Uterus (tissue), 4 donors: Measurements from ENCODE around the gene WDR77. TPM values are rescaled to one million over a fixed set of nuclear protein-coding genes. Genes with fewer than 3 reads are reported as not detected.

Source experiments
- DNase-seq, 2 donors: peaks; one replicate each; pipeline ENCODE4 v3.0.0-alpha.2; 2019 to 2020
- H3K27ac ChIP-seq, 2 donors: fragments of 200-600 bp; sonication (generic); 1 replicate in 1 of 2; 2 replicates in 1 of 2; pipeline ENCODE4 v1.5.1; 2016 to 2018
- H3K27me3 ChIP-seq, 2 donors: fragments of 200-600 bp; sonication (generic); one replicate each; pipeline ENCODE4 v1.5.1; 2018 to 2019; ENCODE audit warnings: control low read depth in 1 of 2
- H3K36me3 ChIP-seq, 2 donors: fragments of 200-600 bp; sonication (generic); one replicate each; pipeline ENCODE4 v1.5.1; 2019; ENCODE audit warnings: control low read depth in 1 of 2
- H3K4me1 ChIP-seq, 2 donors: fragments of 200-600 bp; sonication (generic); one replicate each; pipeline ENCODE4 v1.5.1; 2018 to 2019; ENCODE audit warnings: control low read depth in 1 of 2
- H3K4me3 ChIP-seq, 2 donors: fragments of 200-600 bp; sonication (generic); 1 replicate in 1 of 2; 2 replicates in 1 of 2; pipeline ENCODE4 v1.5.1; 2018 to 2019; ENCODE audit warnings: mild to moderate bottlenecking in 1 of 2
- H3K9me3 ChIP-seq, 2 donors: fragments of 200-600 bp; sonication (generic); one replicate each; pipeline ENCODE4 v1.5.1; 2019; ENCODE audit warnings: control low read depth in 1 of 2
- CTCF ChIP-seq, 4 experiments: fragments of 200-600 bp in 2 of 4; fragments of 450-650 bp in 2 of 4; sonication (generic) in 2 of 4; IDR thresholded peaks; one replicate each; pipeline ENCODE4 v1.5.1; 2016 to 2019; ENCODE audit warnings: antibody characterized with exemption in 4 of 4, mild to moderate bottlenecking in 2 of 4, moderate library complexity in 1 of 4
- POLR2A ChIP-seq, 2 donors: fragments of 450-650 bp; IDR thresholded peaks; one replicate each; pipeline ENCODE4 v1.6.1; 2016; ENCODE audit warnings: antibody characterized with exemption in 2 of 2, mild to moderate bottlenecking in 1 of 2, moderate library complexity in 1 of 2
- intact Hi-C: fragments of 100-400 bp; cut with DNase I; formaldehyde crosslinking; loops from one replicate; pipeline ENCODE4 v1.15.1; 2023; ENCODE audit warnings: low total_unique reads
- total RNA-seq, 4 donors: library from RNA; depleted of rRNA in 3 of 4; stranded (reverse); fragments of >200 nt in 3 of 4; gene quantifications; one replicate each; pipeline versions ENCODE4 v1.1.0 to v1.2.4, GENCODE V29; 2014 to 2023
- donor health status: DM: yes; HTN: yes; CAD: no.

The WDR77 gene
- total RNA-seq, 4 donors from 2014 or later = 0.59 to 31.0 (median 17.1) TPM

- Histone ChIP-seq H3K27me3 (no peaks in the 10 kb centered on the region), H3K9me3 (no peaks in the 10 kb centered on the region), H3K27ac (no peak overlapping the region), H3K4me1 (no peaks in the 10 kb centered on the region), H3K36me3 (no peaks in the 10 kb centered on the region), H3K4me3 (no peak overlapping the region)
- TF ChIP-seq POLR2A (IDR thresholded peaks at IDR 0.05) (no peak), CTCF (IDR thresholded peaks at IDR 0.05) (no peak)
- intact Hi-C loops = no loop called here
- DNase-seq = no peak
Measured at GRCh38 chr1:111466480-111466879, 17.4 kb upstream of the WDR77 start.

GRCh38 chr1:111465754-111466153 is 16.7 kb upstream of the WDR77 start:
- H3K9me3 ChIP-seq = no peaks in the 10 kb centered on the region
- no peaks in the 10 kb centered on the region for H3K36me3 ChIP-seq
- TF ChIP-seq POLR2A (IDR thresholded peaks at IDR 0.05) (no peak), CTCF (IDR thresholded peaks at IDR 0.05) (no peak)

GRCh38 chr1:111463029-111463683 is 14.1 kb upstream of the WDR77 start:
- TF ChIP-seq CTCF (IDR thresholded peaks at IDR 0.05) (no peak), POLR2A (IDR thresholded peaks at IDR 0.05) (no peak)
- intact Hi-C loops = no loop called here
- Histone ChIP-seq H3K36me3 (no peaks in the 10 kb centered on the region), H3K4me1 (no peaks in the 10 kb centered on the region), H3K4me3 (no peak overlapping the region), H3K9me3 (no peaks in the 10 kb centered on the region), H3K27ac (no peak overlapping the region), H3K27me3 (no peaks in the 10 kb centered on the region)
- no peak for DNase-seq

More at GRCh38 chr1:111465754-111466153, 16.7 kb upstream of the WDR77 start:
- H3K27ac ChIP-seq = no peak overlapping the region
- H3K4me1 ChIP-seq = no peaks in the 10 kb centered on the region
- no peak overlapping the region for H3K4me3 ChIP-seq
- DNase-seq = no peak
- no peaks in the 10 kb centered on the region for H3K27me3 ChIP-seq
- intact Hi-C loops = no loop called here

- H3K9me3 ChIP-seq = no peaks in the 10 kb centered on the region
Measured at GRCh38 chr1:111462370-111463028, 13.4 kb upstream of the WDR77 start.

More at GRCh38 chr1:111462370-111463028, 13.4 kb upstream of the WDR77 start:
- intact Hi-C loops = no loop called here
- no peak overlapping the region for H3K4me3 ChIP-seq
- H3K4me1 ChIP-seq = no peaks in the 10 kb centered on the region
- TF ChIP-seq POLR2A (IDR thresholded peaks at IDR 0.05) (no peak), CTCF (IDR thresholded peaks at IDR 0.05) (no peak)
- H3K27ac ChIP-seq = no peak overlapping the region
- H3K27me3 ChIP-seq = no peaks in the 10 kb centered on the region
- H3K36me3 ChIP-seq = no peaks in the 10 kb centered on the region
- DNase-seq = no peak
